ENCODE data around the gene KIFBP. TPM values are rescaled to one million over a fixed set of nuclear protein-coding genes. Genes with fewer than 3 reads are reported as not detected.
A peak's percentile ranks its signal among the peaks of the same experiment; 100 is the strongest.

Gene KIFBP
- total and polyA plus RNA-seq, 9 of the 15 experiments (the other 6 are each of a cell fraction or from before 2014, with no cell fraction given): 5.6 to 23.2 (median 14.8) TPM

DNA sequence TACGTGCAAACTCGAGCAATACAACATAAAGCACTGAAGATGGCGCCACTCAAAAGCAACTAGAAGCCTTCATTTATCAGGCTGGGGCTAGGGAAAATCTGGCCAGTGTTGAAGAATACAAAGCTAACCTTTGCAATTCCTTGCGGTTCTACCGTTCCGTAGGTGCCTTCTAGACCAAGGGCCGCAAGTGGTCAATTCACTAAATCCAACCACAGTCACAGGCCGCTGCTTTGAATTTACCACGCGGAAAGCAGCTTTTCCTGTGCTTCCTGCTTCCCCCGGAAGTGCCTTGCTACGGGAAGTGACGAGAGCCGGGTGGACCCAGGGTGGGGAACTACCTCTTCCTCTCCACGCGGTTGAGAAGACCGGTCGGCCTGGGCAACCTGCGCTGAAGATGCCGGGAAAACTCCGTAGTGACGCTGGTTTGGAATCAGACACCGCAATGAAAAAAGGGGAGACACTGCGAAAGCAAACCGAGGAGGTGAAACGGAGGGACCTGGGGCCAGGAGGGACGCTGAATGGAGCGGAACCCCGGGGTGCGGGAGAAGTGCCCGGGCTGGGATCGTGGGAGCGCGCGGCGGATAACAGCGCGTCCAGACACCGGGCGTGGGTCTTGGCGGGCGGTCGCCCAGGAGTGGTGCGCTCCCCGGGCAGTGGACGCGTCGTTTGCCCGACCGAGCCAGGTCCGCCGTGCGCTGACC is 32.6 kb upstream of the KIFBP start, which contains the start of gene DDX21 (continued):
- TF ChIP-seq, protein P1, sequence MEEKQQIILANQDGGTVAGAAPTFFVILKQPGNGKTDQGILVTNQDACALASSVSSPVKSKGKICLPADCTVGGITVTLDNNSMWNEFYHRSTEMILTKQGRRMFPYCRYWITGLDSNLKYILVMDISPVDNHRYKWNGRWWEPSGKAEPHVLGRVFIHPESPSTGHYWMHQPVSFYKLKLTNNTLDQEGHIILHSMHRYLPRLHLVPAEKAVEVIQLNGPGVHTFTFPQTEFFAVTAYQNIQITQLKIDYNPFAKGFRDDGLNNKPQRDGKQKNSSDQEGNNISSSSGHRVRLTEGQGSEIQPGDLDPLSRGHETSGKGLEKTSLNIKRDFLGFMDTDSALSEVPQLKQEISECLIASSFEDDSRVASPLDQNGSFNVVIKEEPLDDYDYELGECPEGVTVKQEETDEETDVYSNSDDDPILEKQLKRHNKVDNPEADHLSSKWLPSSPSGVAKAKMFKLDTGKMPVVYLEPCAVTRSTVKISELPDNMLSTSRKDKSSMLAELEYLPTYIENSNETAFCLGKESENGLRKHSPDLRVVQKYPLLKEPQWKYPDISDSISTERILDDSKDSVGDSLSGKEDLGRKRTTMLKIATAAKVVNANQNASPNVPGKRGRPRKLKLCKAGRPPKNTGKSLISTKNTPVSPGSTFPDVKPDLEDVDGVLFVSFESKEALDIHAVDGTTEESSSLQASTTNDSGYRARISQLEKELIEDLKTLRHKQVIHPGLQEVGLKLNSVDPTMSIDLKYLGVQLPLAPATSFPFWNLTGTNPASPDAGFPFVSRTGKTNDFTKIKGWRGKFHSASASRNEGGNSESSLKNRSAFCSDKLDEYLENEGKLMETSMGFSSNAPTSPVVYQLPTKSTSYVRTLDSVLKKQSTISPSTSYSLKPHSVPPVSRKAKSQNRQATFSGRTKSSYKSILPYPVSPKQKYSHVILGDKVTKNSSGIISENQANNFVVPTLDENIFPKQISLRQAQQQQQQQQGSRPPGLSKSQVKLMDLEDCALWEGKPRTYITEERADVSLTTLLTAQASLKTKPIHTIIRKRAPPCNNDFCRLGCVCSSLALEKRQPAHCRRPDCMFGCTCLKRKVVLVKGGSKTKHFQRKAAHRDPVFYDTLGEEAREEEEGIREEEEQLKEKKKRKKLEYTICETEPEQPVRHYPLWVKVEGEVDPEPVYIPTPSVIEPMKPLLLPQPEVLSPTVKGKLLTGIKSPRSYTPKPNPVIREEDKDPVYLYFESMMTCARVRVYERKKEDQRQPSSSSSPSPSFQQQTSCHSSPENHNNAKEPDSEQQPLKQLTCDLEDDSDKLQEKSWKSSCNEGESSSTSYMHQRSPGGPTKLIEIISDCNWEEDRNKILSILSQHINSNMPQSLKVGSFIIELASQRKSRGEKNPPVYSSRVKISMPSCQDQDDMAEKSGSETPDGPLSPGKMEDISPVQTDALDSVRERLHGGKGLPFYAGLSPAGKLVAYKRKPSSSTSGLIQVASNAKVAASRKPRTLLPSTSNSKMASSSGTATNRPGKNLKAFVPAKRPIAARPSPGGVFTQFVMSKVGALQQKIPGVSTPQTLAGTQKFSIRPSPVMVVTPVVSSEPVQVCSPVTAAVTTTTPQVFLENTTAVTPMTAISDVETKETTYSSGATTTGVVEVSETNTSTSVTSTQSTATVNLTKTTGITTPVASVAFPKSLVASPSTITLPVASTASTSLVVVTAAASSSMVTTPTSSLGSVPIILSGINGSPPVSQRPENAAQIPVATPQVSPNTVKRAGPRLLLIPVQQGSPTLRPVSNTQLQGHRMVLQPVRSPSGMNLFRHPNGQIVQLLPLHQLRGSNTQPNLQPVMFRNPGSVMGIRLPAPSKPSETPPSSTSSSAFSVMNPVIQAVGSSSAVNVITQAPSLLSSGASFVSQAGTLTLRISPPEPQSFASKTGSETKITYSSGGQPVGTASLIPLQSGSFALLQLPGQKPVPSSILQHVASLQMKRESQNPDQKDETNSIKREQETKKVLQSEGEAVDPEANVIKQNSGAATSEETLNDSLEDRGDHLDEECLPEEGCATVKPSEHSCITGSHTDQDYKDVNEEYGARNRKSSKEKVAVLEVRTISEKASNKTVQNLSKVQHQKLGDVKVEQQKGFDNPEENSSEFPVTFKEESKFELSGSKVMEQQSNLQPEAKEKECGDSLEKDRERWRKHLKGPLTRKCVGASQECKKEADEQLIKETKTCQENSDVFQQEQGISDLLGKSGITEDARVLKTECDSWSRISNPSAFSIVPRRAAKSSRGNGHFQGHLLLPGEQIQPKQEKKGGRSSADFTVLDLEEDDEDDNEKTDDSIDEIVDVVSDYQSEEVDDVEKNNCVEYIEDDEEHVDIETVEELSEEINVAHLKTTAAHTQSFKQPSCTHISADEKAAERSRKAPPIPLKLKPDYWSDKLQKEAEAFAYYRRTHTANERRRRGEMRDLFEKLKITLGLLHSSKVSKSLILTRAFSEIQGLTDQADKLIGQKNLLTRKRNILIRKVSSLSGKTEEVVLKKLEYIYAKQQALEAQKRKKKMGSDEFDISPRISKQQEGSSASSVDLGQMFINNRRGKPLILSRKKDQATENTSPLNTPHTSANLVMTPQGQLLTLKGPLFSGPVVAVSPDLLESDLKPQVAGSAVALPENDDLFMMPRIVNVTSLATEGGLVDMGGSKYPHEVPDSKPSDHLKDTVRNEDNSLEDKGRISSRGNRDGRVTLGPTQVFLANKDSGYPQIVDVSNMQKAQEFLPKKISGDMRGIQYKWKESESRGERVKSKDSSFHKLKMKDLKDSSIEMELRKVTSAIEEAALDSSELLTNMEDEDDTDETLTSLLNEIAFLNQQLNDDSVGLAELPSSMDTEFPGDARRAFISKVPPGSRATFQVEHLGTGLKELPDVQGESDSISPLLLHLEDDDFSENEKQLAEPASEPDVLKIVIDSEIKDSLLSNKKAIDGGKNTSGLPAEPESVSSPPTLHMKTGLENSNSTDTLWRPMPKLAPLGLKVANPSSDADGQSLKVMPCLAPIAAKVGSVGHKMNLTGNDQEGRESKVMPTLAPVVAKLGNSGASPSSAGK (IDR thresholded peaks at IDR 0.05): peak; percentile 79
- no peak for TF ChIP-seq GATA2 (CRISPR knock-in tag; IDR thresholded peaks at IDR 0.05)
- no peak; the same call in 1 of the 2 replicates for TF ChIP-seq XRCC5 (IDR thresholded peaks at IDR 0.05; ENCODE audit: low read depth, low read length)
- TF ChIP-seq, protein P2, sequence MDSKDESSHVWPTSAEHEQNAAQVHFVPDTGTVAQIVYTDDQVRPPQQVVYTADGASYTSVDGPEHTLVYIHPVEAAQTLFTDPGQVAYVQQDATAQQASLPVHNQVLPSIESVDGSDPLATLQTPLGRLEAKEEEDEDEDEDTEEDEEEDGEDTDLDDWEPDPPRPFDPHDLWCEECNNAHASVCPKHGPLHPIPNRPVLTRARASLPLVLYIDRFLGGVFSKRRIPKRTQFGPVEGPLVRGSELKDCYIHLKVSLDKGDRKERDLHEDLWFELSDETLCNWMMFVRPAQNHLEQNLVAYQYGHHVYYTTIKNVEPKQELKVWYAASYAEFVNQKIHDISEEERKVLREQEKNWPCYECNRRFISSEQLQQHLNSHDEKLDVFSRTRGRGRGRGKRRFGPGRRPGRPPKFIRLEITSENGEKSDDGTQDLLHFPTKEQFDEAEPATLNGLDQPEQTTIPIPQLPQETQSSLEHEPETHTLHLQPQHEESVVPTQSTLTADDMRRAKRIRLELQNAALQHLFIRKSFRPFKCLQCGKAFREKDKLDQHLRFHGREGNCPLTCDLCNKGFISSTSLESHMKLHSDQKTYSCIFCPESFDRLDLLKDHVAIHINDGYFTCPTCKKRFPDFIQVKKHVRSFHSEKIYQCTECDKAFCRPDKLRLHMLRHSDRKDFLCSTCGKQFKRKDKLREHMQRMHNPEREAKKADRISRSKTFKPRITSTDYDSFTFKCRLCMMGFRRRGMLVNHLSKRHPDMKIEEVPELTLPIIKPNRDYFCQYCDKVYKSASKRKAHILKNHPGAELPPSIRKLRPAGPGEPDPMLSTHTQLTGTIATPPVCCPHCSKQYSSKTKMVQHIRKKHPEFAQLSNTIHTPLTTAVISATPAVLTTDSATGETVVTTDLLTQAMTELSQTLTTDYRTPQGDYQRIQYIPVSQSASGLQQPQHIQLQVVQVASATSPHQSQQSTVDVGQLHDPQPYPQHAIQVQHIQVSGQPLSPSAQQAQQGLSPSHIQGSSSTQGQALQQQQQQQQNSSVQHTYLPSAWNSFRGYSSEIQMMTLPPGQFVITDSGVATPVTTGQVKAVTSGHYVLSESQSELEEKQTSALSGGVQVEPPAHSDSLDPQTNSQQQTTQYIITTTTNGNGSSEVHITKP (IDR thresholded peaks at IDR 0.05; ENCODE audit: partially characterized antibody): peak; percentile 73
- TF ChIP-seq ZNF140 (CRISPR knock-in tag; IDR thresholded peaks at IDR 0.05): no peak
- TF ChIP-seq CCNT2 (IDR thresholded peaks at IDR 0.05; ENCODE audit: borderline replicate concordance, extremely low read depth, insufficient read length, low read depth, low read length): peak; percentile 36
- TF ChIP-seq BCL6 (CRISPR knock-in tag; IDR thresholded peaks at IDR 0.05): 0 out of 2 replicates have a peak, but pooled peaks have one; percentile 11
- TF ChIP-seq SPI1 (IDR thresholded peaks at IDR 0.05; ENCODE audit: borderline replicate concordance, low read depth, low read length): peak; percentile 91
- TF ChIP-seq MTA3 (IDR thresholded peaks at IDR 0.05; ENCODE audit: borderline replicate concordance): peak; percentile 70
- TF ChIP-seq ZNF785 (CRISPR knock-in tag; IDR thresholded peaks at IDR 0.05): no peak

Measured in K562 (cell line).